GM20000 (cell line): ENCODE data around the gene WWP2.

ENCODE experiments used
- DNase-seq: peaks from one replicate; pipeline ENCODE4 v3.0.0; 2012; ENCODE audit warnings: low spot score
- CTCF ChIP-seq: IDR thresholded peaks from 2 replicates; pipeline ENCODE4 v1.5.1; 2012; ENCODE audit warnings: mild to moderate bottlenecking, control low read depth; ENCODE audit errors: extremely low read depth, missing control alignments

Gene WWP2

GRCh38 chr16:69768666-69769065 lies 6.5 kb downstream of the WWP2 start:
- DNase-seq, result no peak
- no peak for TF ChIP-seq CTCF

GRCh38 chr16:69769404-69769803 lies 7.3 kb downstream of the WWP2 start:
- no peak for DNase-seq
- TF ChIP-seq CTCF, result no peak

- no peak for TF ChIP-seq CTCF
- no peak for DNase-seq
These were observed 9.5 kb downstream of the WWP2 start for GRCh38 chr16:69771651-69771967.

DNA sequence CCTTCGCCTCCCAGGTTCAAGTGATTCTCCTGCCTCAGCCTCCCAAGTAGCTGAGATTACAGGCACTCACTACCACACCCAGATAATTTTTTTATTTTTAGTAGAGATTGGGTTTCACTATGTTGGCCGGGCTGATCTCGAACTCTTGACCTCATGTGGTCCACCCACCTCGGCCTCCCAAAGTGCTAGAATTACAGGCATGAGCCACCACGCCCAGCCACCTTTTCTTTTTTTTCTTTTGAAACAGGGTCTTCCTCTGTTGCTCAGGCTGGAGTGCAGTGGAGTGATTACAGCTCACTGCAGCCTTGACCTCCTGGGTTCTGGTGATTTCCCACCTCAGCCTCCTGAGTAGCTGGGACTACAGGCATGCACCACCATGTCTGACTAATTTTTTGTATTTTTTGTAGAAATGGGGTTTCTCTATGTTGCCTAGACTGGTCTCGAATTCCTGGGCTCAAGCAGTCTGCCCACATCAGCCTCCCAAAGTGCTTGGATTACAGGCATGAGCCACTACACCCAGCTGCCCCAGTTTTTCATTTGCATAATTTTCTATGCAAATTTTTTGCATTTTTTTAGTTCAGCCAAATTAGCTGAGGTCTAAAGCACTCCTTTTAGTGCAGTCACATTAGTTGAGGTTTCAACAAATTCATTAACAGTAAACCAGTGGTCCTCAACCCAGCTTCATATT lies 11.3 kb downstream of the WWP2 start:
- DNase-seq, result no peak
- no peak for TF ChIP-seq CTCF

DNA sequence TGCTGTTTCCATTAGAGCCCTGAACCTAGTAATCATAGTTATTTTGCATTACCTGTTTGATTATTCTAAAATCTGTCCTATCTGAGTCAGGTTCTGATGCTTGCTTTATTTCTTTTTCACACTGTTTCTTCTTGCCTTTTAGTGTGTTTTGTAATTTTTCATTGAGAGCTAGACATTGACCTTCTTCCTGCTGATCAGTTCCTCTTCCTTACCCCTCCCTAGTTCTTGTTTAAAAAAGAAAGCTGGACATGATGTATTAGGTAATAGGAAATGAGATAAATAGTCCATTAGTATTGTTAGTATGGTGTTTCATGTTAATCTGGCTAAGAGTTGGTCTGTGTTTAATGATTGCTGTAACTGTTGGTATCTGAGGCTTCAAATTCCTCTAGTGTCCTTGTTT lies 13.4 kb downstream of the WWP2 start:
- no peak for TF ChIP-seq CTCF
- no peak for DNase-seq

GRCh38 chr16:69779724-69780123 lies 17.6 kb downstream of the WWP2 start:
- TF ChIP-seq CTCF, result no peak
- no peak for DNase-seq

- no peak for TF ChIP-seq CTCF
- DNase-seq, result no peak
These were observed 19.0 kb downstream of the WWP2 start for GRCh38 chr16:69781118-69781517.

GRCh38 chr16:69784586-69784985 lies 22.5 kb downstream of the WWP2 start:
- no peak for TF ChIP-seq CTCF
- no peak for DNase-seq
